Endodermal cell (in vitro differentiated cells): ENCODE data around the gene BRICD5. TPM values are rescaled to one million over a fixed set of nuclear protein-coding genes. Genes with fewer than 3 reads are reported as not detected.
A peak's percentile ranks its signal among the peaks of the same experiment; 100 is the strongest.

Source experiments
- DNase-seq: peaks from one replicate; pipeline ENCODE4 v3.0.0-alpha.2; 2017
- H3K27ac ChIP-seq: 2 replicates; pipeline ENCODE4 v1.5.1; 2013; ENCODE audit warnings: mild to moderate bottlenecking, low read depth, low read length, moderate library complexity
- H3K27me3 ChIP-seq: 2 replicates; pipeline ENCODE4 v1.6.1; 2013; ENCODE audit warnings: mild to moderate bottlenecking, low read length, moderate library complexity; ENCODE audit not compliant: insufficient read depth, control insufficient read depth, poor library complexity, severe bottlenecking
- H3K36me3 ChIP-seq: 2 replicates; pipeline ENCODE4 v1.7.0; 2013; ENCODE audit warnings: mild to moderate bottlenecking, low read length, moderate library complexity; ENCODE audit not compliant: control insufficient read depth, insufficient read depth
- H3K4me1 ChIP-seq: one replicate; pipeline ENCODE4 v1.7.0; 2013; ENCODE audit warnings: low read length; ENCODE audit not compliant: control insufficient read depth, insufficient read depth
- H3K4me3 ChIP-seq: 2 replicates; pipeline ENCODE4 v1.5.1; 2013; ENCODE audit warnings: mild to moderate bottlenecking, low read length, moderate library complexity
- H3K9ac ChIP-seq: 2 replicates; pipeline ENCODE4 v1.6.1; 2013; ENCODE audit warnings: mild to moderate bottlenecking, low read length, moderate library complexity; ENCODE audit not compliant: poor library complexity, severe bottlenecking; ENCODE audit errors: extremely low read depth
- H3K9me3 ChIP-seq: 2 replicates; pipeline ENCODE4 v1.6.1; 2013; ENCODE audit warnings: mild to moderate bottlenecking, low read length, moderate library complexity; ENCODE audit not compliant: control insufficient read depth
- H3K27ac Mint-ChIP-seq: 2 replicates; pipeline ENCODE4 v1.8.0; 2020; ENCODE audit warnings: mixed read lengths
- H3K27me3 Mint-ChIP-seq: 2 replicates; pipeline ENCODE4 v1.8.0; 2021; ENCODE audit warnings: mild to moderate bottlenecking, mixed read lengths; ENCODE audit not compliant: insufficient read depth
- H3K36me3 Mint-ChIP-seq: 2 replicates; pipeline ENCODE4 v1.8.0; 2020; ENCODE audit warnings: low read depth, mixed read lengths
- H3K4me1 Mint-ChIP-seq: 2 replicates; pipeline ENCODE4 v1.8.0; 2020; ENCODE audit warnings: mixed read lengths
- H3K4me3 Mint-ChIP-seq: 2 replicates; pipeline ENCODE4 v1.8.0; 2020; ENCODE audit warnings: mild to moderate bottlenecking, moderate library complexity, mixed read lengths
- H3K9me3 Mint-ChIP-seq: 2 replicates; pipeline ENCODE4 v1.8.0; 2020; ENCODE audit warnings: mild to moderate bottlenecking, mixed read lengths
- CTCF ChIP-seq: fragments of 200-600 bp; sonication (generic); conservative IDR thresholded peaks from 2 replicates; pipeline ENCODE4 v1.5.0; 2021; ENCODE audit warnings: antibody characterized with exemption, mild to moderate bottlenecking
- WGBS, 2 experiments: methylation state at CpG; one replicate each; pipeline versions ENCODE4 v1.1.5 to v1.1.7; 2013; ENCODE audit warnings: missing lambda C conversion rate in 2 of 2, mixed read lengths in 1 of 2; ENCODE audit not compliant: insufficient coverage in 1 of 2, insufficient read length in 1 of 2; 5-methylcytosine and 5-hydroxymethylcytosine counted together
- total RNA-seq, 2 donors: library from RNA; stranded (reverse); fragmentation: NEBNext Ultra II Directional in 1 of 2; extraction: Animal tissue kit (Norgen Biotek cat#: 25700) in 1 of 2; gene quantifications; 2 replicates in 1 of 2; 3 replicates in 1 of 2; pipeline ENCODE4 v1.2.1, GENCODE V29; 2021

BRICD5 gene
- total RNA-seq, 2 donors from 2014 or later = 7.7 to 15.0 TPM

- TF ChIP-seq CTCF = no peak
- DNase-seq = no peak
- H3K4me3 Mint-ChIP-seq = no peak overlapping the region
- H3K4me1 ChIP-seq = no peaks in the 10 kb centered on the region
- no peaks in the 10 kb centered on the region for H3K9me3 ChIP-seq
- H3K27ac Mint-ChIP-seq = peak overlapping the region; percentile 55
- H3K36me3 Mint-ChIP-seq = peaks cover 83% of the 10 kb centered on the region
- H3K27me3 ChIP-seq = no peaks in the 10 kb centered on the region
- H3K4me1 Mint-ChIP-seq = peaks cover 8% of the 10 kb centered on the region
- no peak overlapping the region for H3K9ac ChIP-seq
- no peak overlapping the region for H3K4me3 ChIP-seq
- H3K9me3 Mint-ChIP-seq = no peaks in the 10 kb centered on the region
- WGBS, 2 experiments = 96 to 98% methylated on average over 5 to 6 of the region's 6 CpGs
- no peaks in the 10 kb centered on the region for H3K27me3 Mint-ChIP-seq
- H3K27ac ChIP-seq = no peak overlapping the region
- H3K36me3 ChIP-seq = peaks cover 98% of the 10 kb centered on the region
Observed at GRCh38 chr16:2257726-2258125, 47.1 kb upstream of the BRICD5 start.

- no peaks in the 10 kb centered on the region for H3K27me3 ChIP-seq
- WGBS, 2 experiments = 97% methylated on average over 6 to 12 of the region's 12 CpGs
- H3K4me3 ChIP-seq = no peak overlapping the region
- H3K4me1 Mint-ChIP-seq = peaks cover 14% of the 10 kb centered on the region
- peak; percentile 40 for DNase-seq
- peak overlapping the region; percentile 48 for H3K27ac Mint-ChIP-seq
- H3K27ac ChIP-seq = no peak overlapping the region
- H3K36me3 Mint-ChIP-seq = peaks cover 76% of the 10 kb centered on the region
- H3K27me3 Mint-ChIP-seq = no peaks in the 10 kb centered on the region
- peaks cover 7% of the 10 kb centered on the region for H3K4me1 ChIP-seq
- no peaks in the 10 kb centered on the region for H3K9me3 ChIP-seq
- TF ChIP-seq CTCF = no peak
- H3K36me3 ChIP-seq = peaks cover 90% of the 10 kb centered on the region
- H3K4me3 Mint-ChIP-seq = no peak overlapping the region
- H3K9me3 Mint-ChIP-seq = no peaks in the 10 kb centered on the region
- no peak overlapping the region for H3K9ac ChIP-seq
Observed at GRCh38 chr16:2256531-2257140, 46.0 kb upstream of the BRICD5 start.

GRCh38 chr16:2253293-2253692 lies 42.6 kb upstream of the BRICD5 start:
- DNase-seq = peak; percentile 41
- no peak overlapping the region for H3K4me3 Mint-ChIP-seq
- H3K27me3 Mint-ChIP-seq = no peaks in the 10 kb centered on the region
- peaks cover 7% of the 10 kb centered on the region for H3K4me1 ChIP-seq
- H3K9me3 ChIP-seq = no peaks in the 10 kb centered on the region
- no peak overlapping the region for H3K4me3 ChIP-seq
- 92 to 99% methylated on average over 7 to 11 of the region's 11 CpGs for WGBS, 2 experiments
- H3K9ac ChIP-seq = no peak overlapping the region
- TF ChIP-seq CTCF = no peak
- peak overlapping the region; percentile 70 for H3K27ac Mint-ChIP-seq
- H3K27ac ChIP-seq = no peak overlapping the region
- H3K9me3 Mint-ChIP-seq = peaks cover 2% of the 10 kb centered on the region
- H3K36me3 Mint-ChIP-seq = peaks cover 59% of the 10 kb centered on the region
- H3K4me1 Mint-ChIP-seq = peaks cover 14% of the 10 kb centered on the region
- no peaks in the 10 kb centered on the region for H3K27me3 ChIP-seq
- H3K36me3 ChIP-seq = peaks cover 66% of the 10 kb centered on the region
